ENCODE measurements around the gene RAG1. TPM values are rescaled to one million over a fixed set of nuclear protein-coding genes. Genes with fewer than 3 reads are reported as not detected.

RAG1 gene
- total RNA-seq: under 1 TPM; 0.23 to 0.56 (median 0.39) TPM

DNA sequence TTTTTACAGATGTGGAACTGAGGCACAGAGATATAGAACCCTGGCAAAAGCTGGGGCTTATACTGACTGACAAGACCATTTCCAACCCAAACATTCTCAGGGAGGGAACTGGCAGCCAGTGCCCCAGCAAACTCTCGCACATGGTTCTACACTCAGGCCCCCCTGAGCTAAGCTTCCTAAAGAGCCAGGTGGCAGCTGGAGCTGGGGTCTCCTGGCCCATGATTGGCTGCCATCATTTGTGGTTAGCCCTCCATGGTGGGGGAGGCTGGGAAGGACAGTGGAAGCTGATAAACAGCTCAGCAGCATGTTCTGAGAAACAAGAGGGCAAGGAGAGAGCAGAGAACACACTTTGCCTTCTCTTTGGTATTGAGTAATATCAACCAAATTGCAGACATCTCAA lies at the start of gene RAG1:
Gene RAG1, plus strand, starts transcription at position 314 of the 400 bp plus-strand sequence. CDS start 5,298 bp downstream, outside the sequence.
- no peak within 1 kb of the TSS for H3K4me3 ChIP-seq
- peaks cover 5% of the 10 kb centered on the region for H3K27me3 ChIP-seq
- no peaks in the 10 kb centered on the region for H3K9me3 ChIP-seq
- no peaks in the 10 kb centered on the region for H3K36me3 ChIP-seq
- DNase-seq (ENCODE audit: low spot score in 2 of 2): no peak
- H3K4me1 ChIP-seq: no peaks in the 10 kb centered on the region
- 94% methylated on average over 1 of the region's 1 CpG for WGBS
- TF ChIP-seq POLR2A (IDR thresholded peaks at IDR 0.05): no peak
- TF ChIP-seq EP300 (IDR thresholded peaks at IDR 0.05): no peak
- TF ChIP-seq, protein P1, sequence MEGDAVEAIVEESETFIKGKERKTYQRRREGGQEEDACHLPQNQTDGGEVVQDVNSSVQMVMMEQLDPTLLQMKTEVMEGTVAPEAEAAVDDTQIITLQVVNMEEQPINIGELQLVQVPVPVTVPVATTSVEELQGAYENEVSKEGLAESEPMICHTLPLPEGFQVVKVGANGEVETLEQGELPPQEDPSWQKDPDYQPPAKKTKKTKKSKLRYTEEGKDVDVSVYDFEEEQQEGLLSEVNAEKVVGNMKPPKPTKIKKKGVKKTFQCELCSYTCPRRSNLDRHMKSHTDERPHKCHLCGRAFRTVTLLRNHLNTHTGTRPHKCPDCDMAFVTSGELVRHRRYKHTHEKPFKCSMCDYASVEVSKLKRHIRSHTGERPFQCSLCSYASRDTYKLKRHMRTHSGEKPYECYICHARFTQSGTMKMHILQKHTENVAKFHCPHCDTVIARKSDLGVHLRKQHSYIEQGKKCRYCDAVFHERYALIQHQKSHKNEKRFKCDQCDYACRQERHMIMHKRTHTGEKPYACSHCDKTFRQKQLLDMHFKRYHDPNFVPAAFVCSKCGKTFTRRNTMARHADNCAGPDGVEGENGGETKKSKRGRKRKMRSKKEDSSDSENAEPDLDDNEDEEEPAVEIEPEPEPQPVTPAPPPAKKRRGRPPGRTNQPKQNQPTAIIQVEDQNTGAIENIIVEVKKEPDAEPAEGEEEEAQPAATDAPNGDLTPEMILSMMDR (IDR thresholded peaks at IDR 0.05): no peak
- no peak for TF ChIP-seq POLR2AphosphoS5 (IDR thresholded peaks at IDR 0.05)
- no peak within 1 kb of the TSS for H3K27ac ChIP-seq

DNA sequence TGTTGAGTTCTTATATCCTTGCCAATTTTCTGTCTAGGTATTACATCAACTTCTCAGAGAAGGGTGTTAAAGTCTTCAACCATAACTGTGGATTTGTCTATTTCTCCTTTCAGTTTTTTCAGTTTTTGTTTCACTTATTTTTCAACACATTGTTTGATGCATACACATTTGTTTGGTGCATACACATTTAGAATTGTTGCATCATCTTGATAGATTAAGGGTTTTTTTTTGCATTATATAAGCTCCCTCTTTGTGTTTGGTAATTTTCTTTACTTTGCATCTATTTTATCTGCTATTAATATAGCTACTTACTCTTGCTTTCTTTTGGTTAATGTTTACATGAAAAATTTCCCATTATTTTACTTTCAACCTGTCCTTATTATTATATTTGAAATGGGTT lies 37.0 kb upstream of the RAG1 start:
- DNase-seq (ENCODE audit: low spot score in 2 of 2): no peak
- H3K9me3 ChIP-seq: no peaks in the 10 kb centered on the region
- H3K4me1 ChIP-seq: no peaks in the 10 kb centered on the region
- no peaks in the 10 kb centered on the region for H3K36me3 ChIP-seq
- TF ChIP-seq, protein P1 (IDR thresholded peaks at IDR 0.05): no peak
- no peak for TF ChIP-seq POLR2AphosphoS5 (IDR thresholded peaks at IDR 0.05)
- TF ChIP-seq EP300 (IDR thresholded peaks at IDR 0.05): no peak
- no peak for TF ChIP-seq POLR2A (IDR thresholded peaks at IDR 0.05)
- H3K27ac ChIP-seq: no peak overlapping the region
- H3K27me3 ChIP-seq: no peaks in the 10 kb centered on the region
- no peak overlapping the region for H3K4me3 ChIP-seq

DNA sequence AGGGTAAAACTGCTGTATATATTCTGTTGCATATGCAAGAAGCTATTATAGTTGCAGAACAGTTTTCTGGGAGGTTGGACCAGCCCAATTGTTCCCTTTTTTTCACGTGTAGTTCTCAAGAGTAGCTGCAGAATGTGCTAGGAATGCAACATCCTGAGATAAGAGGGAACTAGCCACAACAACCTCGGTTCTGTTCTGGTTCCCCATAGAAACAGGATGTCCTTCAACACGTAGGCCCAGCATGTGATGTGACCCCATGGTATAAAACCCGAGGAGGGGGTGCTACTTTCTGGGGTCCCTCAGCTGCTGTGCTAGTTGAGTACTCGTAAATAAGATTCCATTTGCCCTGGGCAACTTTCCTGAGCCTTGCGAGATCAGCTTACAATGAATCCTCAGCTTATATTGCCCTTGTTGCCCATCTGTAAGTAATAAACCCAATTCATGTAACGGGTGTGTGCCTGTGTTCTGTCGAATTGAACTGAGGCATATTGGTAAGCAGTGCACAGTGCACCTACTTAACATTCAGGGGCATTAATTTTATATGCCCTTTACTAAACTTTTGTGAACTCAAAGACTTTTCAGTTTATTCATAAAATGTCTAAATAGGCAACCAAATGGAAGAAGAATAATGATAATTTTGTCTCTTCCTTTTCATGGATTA lies 34.7 kb upstream of the RAG1 start:
- H3K27me3 ChIP-seq: no peaks in the 10 kb centered on the region
- WGBS: 32% methylated on average over 8 of the region's 8 CpGs
- TF ChIP-seq EP300 (IDR thresholded peaks at IDR 0.05): no peak
- TF ChIP-seq POLR2A (IDR thresholded peaks at IDR 0.05): no peak
- TF ChIP-seq, protein P1 (IDR thresholded peaks at IDR 0.05): no peak
- TF ChIP-seq POLR2AphosphoS5 (IDR thresholded peaks at IDR 0.05): no peak

DNA sequence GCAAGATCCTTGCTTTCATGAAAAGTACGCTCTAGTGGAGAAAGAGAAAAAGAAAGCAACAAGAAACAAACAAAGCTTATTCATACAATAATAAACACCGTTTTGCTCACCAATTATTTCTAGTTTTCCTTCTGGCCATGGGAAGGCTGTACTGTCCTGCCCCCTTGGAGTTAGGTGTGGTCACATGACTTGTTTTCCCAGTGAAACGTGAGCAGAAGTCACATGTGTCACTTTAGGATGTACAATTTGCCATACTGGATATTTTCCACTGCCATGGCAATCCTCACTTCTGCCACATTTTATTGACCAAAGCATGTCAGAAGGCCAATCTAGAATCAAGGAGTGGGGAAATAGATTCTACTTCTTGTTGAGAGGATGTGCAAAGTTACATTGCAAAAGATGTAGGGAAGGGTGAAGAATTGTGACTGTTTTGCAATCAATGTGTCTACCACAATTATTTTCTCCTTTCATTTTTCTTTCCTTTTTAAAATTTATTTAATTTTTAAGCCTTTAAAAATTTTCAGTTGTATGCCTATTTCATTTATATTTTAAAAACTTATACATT lies 33.4 kb upstream of the RAG1 start:
- no peaks in the 10 kb centered on the region for H3K4me1 ChIP-seq
- H3K27ac ChIP-seq: no peak overlapping the region
- no peaks in the 10 kb centered on the region for H3K36me3 ChIP-seq
- no peaks in the 10 kb centered on the region for H3K9me3 ChIP-seq
- TF ChIP-seq POLR2A (IDR thresholded peaks at IDR 0.05) (no peak), POLR2AphosphoS5 (IDR thresholded peaks at IDR 0.05) (no peak), EP300 (IDR thresholded peaks at IDR 0.05) (no peak)
- TF ChIP-seq, protein P1 (IDR thresholded peaks at IDR 0.05): no peak
- no peaks in the 10 kb centered on the region for H3K27me3 ChIP-seq
- no peak overlapping the region for H3K4me3 ChIP-seq
- WGBS: 77% methylated on average over 3 of the region's 3 CpGs
- no peak for DNase-seq (ENCODE audit: low spot score in 2 of 2)

More for the DNA sequence above, 34.7 kb upstream of the RAG1 start:
- H3K4me3 ChIP-seq: no peak overlapping the region
- H3K9me3 ChIP-seq: no peaks in the 10 kb centered on the region
- no peak for DNase-seq (ENCODE audit: low spot score in 2 of 2)
- no peaks in the 10 kb centered on the region for H3K36me3 ChIP-seq
- no peak overlapping the region for H3K27ac ChIP-seq
- H3K4me1 ChIP-seq: no peaks in the 10 kb centered on the region

DNA sequence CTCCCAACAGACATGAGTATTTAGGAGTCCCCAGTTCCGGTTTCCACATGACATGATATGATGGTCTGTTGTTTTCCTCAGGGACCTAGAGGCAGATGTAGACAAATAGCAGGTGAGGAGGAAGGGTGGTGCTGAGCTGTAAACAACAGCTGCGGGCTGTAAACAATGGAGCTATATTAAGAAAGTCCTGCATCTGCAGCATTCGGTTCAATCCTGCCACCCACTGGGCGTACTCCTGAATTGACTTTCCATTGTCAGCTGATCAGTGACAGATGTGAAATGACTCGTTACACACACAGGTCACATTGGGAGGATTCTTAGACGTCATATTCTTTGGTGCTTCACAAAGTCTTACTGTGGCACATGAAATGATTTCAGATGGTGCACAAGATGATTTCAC lies 26.8 kb upstream of the RAG1 start:
- 28% methylated on average over 6 of the region's 6 CpGs for WGBS
- H3K9me3 ChIP-seq: no peaks in the 10 kb centered on the region
- no peaks in the 10 kb centered on the region for H3K27me3 ChIP-seq
- no peaks in the 10 kb centered on the region for H3K4me1 ChIP-seq
- no peak for DNase-seq (ENCODE audit: low spot score in 2 of 2)
- H3K36me3 ChIP-seq: no peaks in the 10 kb centered on the region
- H3K4me3 ChIP-seq: no peak overlapping the region
- TF ChIP-seq EP300 (IDR thresholded peaks at IDR 0.05) (no peak), POLR2AphosphoS5 (IDR thresholded peaks at IDR 0.05) (no peak), POLR2A (IDR thresholded peaks at IDR 0.05) (no peak)
- TF ChIP-seq, protein P1 (IDR thresholded peaks at IDR 0.05): no peak
- no peak overlapping the region for H3K27ac ChIP-seq

Data from suprapubic skin (tissue), 4 donors.